Measurements from ENCODE around the gene AFF1.

AFF1 gene

GRCh38 chr4:86919561-86920223, 15.1 kb upstream of the AFF1 start:
- no peak for DNase-seq (ENCODE audit: low read depth)

- DNase-seq (ENCODE audit: low read depth) = no peak
Observed at GRCh38 chr4:86921608-86922252, 13.1 kb upstream of the AFF1 start.

- DNase-seq (ENCODE audit: low read depth) = no peak
Observed at GRCh38 chr4:86924811-86925210, 10.0 kb upstream of the AFF1 start.

- DNase-seq (ENCODE audit: low read depth) = no peak
Observed at GRCh38 chr4:86926435-86927086, 8.2 kb upstream of the AFF1 start.

- no peak for DNase-seq (ENCODE audit: low read depth)
Observed at GRCh38 chr4:86927843-86928395, 6.9 kb upstream of the AFF1 start.

GRCh38 chr4:86928400-86929255, 6.2 kb upstream of the AFF1 start:
- no peak for DNase-seq (ENCODE audit: low read depth)

- DNase-seq (ENCODE audit: low read depth) = no peak
Observed at GRCh38 chr4:86934147-86934770, 552 bp upstream of the AFF1 start.

- DNase-seq (ENCODE audit: low read depth) = no peak
Observed at GRCh38 chr4:86935566-86935852, 698 bp downstream of the AFF1 start.

- DNase-seq (ENCODE audit: low read depth) = peak; percentile 56
Observed at GRCh38 chr4:86935853-86936733, 1.3 kb downstream of the AFF1 start.

GRCh38 chr4:86938771-86939520, 4.1 kb downstream of the AFF1 start:
- DNase-seq (ENCODE audit: low read depth) = no peak

GRCh38 chr4:86939729-86940575, 5.1 kb downstream of the AFF1 start:
- no peak for DNase-seq (ENCODE audit: low read depth)

- no peak for DNase-seq (ENCODE audit: low read depth)
Observed at GRCh38 chr4:86940920-86941460, 6.2 kb downstream of the AFF1 start.

- no peak for DNase-seq (ENCODE audit: low read depth)
Observed at GRCh38 chr4:86942185-86942666, 7.4 kb downstream of the AFF1 start.

GRCh38 chr4:86944964-86945781, 10.4 kb downstream of the AFF1 start:
- no peak for DNase-seq (ENCODE audit: low read depth)

- DNase-seq (ENCODE audit: low read depth) = no peak
Observed at GRCh38 chr4:86946868-86947500, 12.2 kb downstream of the AFF1 start.

GRCh38 chr4:86947501-86948120, 12.8 kb downstream of the AFF1 start:
- DNase-seq (ENCODE audit: low read depth) = no peak

- no peak for DNase-seq (ENCODE audit: low read depth)
Observed at GRCh38 chr4:86948276-86948675, 13.5 kb downstream of the AFF1 start.

Measured in T follicular helper cell (primary cell).